VCaP (cell line): ENCODE measurements around the gene SLC8A1.

Experiments used
- H3K27ac ChIP-seq: fragments of 450-650 bp; 2 replicates; pipeline ENCODE4 v1.5.1; 2017
- TF ChIP-seq, protein P1 (sequence below): fragments of 450-650 bp; conservative IDR thresholded peaks from 2 replicates; pipeline ENCODE4 v1.5.1; 2017; ENCODE audit warnings: mild to moderate bottlenecking, moderate library complexity

Gene SLC8A1

DNA sequence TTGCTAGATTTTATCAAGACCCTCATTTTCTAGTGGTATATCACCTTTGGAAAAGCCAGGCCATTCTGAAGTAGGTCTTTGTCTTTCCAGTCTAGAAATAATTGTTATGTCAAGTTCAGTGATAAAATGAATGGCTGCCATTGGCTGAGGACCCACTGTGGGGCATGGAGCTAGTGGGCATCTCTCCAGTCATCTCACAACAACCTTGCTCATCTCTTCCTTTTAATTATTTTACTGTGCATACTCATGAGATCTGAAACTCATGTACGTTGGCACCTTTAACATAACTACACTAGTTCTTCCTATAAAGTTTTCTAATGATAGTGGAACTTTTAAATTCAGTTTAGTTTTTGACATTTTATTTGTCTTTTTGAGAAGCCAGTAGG, 240.9 kb downstream of the SLC8A1 start:
- TF ChIP-seq, protein P1, sequence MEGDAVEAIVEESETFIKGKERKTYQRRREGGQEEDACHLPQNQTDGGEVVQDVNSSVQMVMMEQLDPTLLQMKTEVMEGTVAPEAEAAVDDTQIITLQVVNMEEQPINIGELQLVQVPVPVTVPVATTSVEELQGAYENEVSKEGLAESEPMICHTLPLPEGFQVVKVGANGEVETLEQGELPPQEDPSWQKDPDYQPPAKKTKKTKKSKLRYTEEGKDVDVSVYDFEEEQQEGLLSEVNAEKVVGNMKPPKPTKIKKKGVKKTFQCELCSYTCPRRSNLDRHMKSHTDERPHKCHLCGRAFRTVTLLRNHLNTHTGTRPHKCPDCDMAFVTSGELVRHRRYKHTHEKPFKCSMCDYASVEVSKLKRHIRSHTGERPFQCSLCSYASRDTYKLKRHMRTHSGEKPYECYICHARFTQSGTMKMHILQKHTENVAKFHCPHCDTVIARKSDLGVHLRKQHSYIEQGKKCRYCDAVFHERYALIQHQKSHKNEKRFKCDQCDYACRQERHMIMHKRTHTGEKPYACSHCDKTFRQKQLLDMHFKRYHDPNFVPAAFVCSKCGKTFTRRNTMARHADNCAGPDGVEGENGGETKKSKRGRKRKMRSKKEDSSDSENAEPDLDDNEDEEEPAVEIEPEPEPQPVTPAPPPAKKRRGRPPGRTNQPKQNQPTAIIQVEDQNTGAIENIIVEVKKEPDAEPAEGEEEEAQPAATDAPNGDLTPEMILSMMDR: no peak
- H3K27ac ChIP-seq: no peak overlapping the region

DNA sequence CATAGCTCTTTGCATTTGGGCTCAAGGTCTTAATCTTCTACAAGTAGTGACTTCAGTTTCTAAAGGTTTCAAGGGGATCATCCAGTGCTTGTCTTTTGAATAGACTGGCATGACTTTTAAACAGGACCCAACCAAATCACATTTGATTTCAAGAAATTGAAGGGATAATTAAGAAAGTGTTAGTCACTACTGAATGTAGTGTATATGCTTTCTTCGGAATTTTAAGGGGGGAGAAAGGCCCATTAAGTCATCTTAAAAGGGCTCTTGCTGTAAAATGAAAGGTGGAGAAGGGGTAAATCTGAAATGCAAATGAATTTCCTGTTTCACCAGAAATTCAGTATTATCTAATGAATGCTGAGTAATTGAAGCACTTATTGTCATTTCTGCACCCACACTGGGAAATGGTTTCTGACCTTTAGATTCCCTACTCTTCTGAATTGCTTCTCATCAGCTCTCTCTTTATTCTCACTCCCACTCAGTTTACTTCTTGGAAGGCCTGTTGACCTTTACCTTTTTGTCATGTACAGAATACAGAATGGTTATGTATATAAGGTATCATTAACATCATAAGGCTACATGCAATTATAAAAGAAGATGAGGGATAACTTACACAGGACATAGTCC, 241.4 kb downstream of the SLC8A1 start:
- no peak overlapping the region for H3K27ac ChIP-seq
- TF ChIP-seq, protein P1: no peak

DNA sequence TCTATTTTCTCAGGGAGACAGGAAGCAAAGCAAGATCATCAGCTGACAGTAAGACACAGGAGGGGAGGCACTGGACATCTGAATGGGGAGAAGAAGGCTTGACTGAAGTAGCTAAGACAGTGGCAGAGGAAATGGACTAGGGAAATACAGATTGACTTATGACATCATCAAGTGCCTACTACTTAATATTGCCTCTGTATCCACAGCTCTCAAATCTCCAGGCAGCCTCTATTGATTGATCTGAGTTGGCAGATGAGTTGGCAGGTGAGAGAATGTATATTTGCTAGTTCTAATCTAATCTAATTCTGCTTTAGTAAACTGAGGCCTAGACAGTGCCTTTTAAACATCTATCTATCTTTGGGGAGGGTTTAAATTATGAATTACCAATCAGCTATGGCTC, 242.1 kb downstream of the SLC8A1 start:
- no peak overlapping the region for H3K27ac ChIP-seq
- TF ChIP-seq, protein P1: no peak

DNA sequence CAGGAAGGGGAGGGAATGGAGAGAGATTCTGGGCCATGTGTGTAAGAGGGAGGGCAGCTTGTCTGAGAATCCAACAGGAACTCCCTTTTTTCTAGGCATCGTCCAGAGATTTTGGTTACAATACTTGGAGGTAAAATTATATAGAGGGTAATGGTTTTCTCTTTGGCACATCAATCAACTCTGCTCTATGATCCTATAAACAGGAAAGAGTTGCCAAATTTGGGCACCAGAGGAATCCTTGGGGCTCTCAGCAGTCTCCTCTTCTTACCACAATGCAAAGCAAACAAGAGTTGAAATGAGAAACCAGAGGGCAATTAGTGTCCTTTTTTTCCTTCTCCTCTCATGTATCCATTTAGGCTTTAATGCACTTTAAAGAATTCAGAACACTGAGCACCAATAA, 243.4 kb downstream of the SLC8A1 start:
- TF ChIP-seq, protein P1: no peak
- H3K27ac ChIP-seq: no peak overlapping the region

DNA sequence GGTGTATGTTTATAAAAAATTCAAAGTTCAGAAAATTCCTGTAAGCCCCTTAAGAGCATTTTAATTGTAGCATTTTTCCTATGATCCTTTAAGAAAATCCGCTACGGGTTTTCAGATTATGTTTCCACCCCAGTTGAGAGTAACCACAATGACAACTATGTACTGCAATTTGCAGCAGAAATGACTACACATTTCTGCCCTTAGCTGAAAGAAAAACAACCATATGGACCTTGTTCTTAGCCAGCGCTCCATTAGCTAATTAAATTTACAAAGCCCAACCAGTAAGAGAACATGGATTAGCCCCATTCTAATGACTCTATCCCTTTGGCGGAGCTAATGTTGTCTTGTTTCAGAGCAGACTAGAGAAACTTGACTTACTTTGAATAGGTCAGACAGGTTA, 247.6 kb downstream of the SLC8A1 start:
- TF ChIP-seq, protein P1: no peak
- no peak overlapping the region for H3K27ac ChIP-seq

DNA sequence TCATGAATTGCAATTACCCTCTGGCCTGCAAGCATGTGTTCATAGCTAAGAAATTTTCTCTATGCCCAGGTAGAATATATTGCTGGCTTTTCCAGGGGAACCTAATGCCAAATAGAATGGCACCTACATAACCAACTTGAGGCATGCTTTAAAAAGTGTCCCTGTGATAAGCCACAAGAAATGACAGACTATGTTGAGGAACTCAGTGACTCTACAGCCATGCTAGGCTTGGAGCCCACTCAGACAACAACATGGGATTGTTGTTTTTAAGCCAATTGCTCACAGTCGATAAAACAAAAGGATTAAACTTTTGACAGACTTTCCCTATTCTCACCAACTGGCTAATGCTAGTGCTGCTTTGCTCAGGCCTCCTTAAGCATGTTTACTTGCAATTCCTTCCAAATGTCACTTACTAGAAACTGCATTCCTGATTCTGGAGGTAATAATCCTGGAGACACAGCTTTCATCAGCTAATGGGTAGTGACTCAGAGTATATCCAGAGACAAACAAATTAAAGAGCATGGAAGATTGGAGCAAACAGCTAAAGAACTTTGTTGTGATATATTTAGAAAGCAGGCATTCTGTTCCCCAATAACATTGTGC, 249.0 kb downstream of the SLC8A1 start:
- TF ChIP-seq, protein P1: no peak

DNA sequence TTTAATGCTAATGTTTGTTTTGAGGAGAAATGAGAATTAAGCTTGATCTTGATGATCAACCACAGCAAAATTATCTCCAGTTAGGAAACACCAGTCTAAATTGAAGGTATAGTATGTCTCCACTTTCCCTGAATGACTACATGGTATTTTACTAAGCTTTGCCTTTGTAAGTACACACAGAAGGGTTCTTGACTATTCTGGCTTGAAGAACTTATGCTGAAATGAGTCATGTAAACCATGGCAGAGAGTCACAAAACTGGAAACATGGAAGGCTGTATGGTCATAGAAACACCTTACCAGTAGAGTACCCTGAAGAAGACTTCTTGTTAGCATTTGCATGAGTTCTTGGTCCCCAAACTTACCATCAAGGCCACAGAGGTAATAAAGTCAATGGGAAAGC, 250.5 kb downstream of the SLC8A1 start:
- TF ChIP-seq, protein P1: no peak
- H3K27ac ChIP-seq: no peak overlapping the region

More for the DNA sequence above, 249.0 kb downstream of the SLC8A1 start:
- no peak overlapping the region for H3K27ac ChIP-seq
